ENCODE data around the gene HBG2.

Gene HBG2

GRCh38 chr11:5226732-5227310, 27.8 kb downstream of the HBG2 start, which contains the start of gene HBB:
TSS of gene HBB (minus strand) at chr11:5227071. CDS start at chr11:5227021, 50 bp downstream.
- H3K9me3 ChIP-seq: no peaks in the 10 kb centered on the region
- TF ChIP-seq CTCF (IDR thresholded peaks at IDR 0.05; ENCODE audit: low read depth, low read length): no peak
- H3K4me1 ChIP-seq: no peaks in the 10 kb centered on the region
- no peak for DNase-seq
- no peaks in the 10 kb centered on the region for H3K36me3 ChIP-seq
- H3K27me3 ChIP-seq: no peaks in the 10 kb centered on the region
- H3K4me3 ChIP-seq (ENCODE audit: low read depth, low read length): no peak within 1 kb of the TSS

GRCh38 chr11:5225480-5225871, 29.1 kb downstream of the HBG2 start:
- H3K36me3 ChIP-seq: no peaks in the 10 kb centered on the region

GRCh38 chr11:5224538-5225479, 29.8 kb downstream of the HBG2 start:
- no peaks in the 10 kb centered on the region for H3K9me3 ChIP-seq
- H3K27me3 ChIP-seq: no peaks in the 10 kb centered on the region
- DNase-seq: no peak
- TF ChIP-seq CTCF (IDR thresholded peaks at IDR 0.05; ENCODE audit: low read depth, low read length): no peak
- H3K36me3 ChIP-seq: no peaks in the 10 kb centered on the region
- H3K4me3 ChIP-seq (ENCODE audit: low read depth, low read length): no peak overlapping the region
- H3K4me1 ChIP-seq: no peaks in the 10 kb centered on the region

More at GRCh38 chr11:5225480-5225871, 29.1 kb downstream of the HBG2 start:
- TF ChIP-seq CTCF (IDR thresholded peaks at IDR 0.05; ENCODE audit: low read depth, low read length): no peak
- no peak overlapping the region for H3K4me3 ChIP-seq (ENCODE audit: low read depth, low read length)
- no peaks in the 10 kb centered on the region for H3K4me1 ChIP-seq
- H3K27me3 ChIP-seq: no peaks in the 10 kb centered on the region
- DNase-seq: no peak
- no peaks in the 10 kb centered on the region for H3K9me3 ChIP-seq

- H3K27me3 ChIP-seq: no peaks in the 10 kb centered on the region
- no peak for DNase-seq
- no peaks in the 10 kb centered on the region for H3K36me3 ChIP-seq
- H3K4me1 ChIP-seq: no peaks in the 10 kb centered on the region
- H3K9me3 ChIP-seq: no peaks in the 10 kb centered on the region
- H3K4me3 ChIP-seq (ENCODE audit: low read depth, low read length): no peak overlapping the region
- no peak for TF ChIP-seq CTCF (IDR thresholded peaks at IDR 0.05; ENCODE audit: low read depth, low read length)
Observed at GRCh38 chr11:5223686-5224085, 30.9 kb downstream of the HBG2 start.

- Histone ChIP-seq H3K4me3 (ENCODE audit: low read depth, low read length) (no peak overlapping the region), H3K36me3 (no peaks in the 10 kb centered on the region), H3K4me1 (no peaks in the 10 kb centered on the region), H3K27me3 (no peaks in the 10 kb centered on the region), H3K9me3 (no peaks in the 10 kb centered on the region)
- DNase-seq: no peak
- TF ChIP-seq CTCF (IDR thresholded peaks at IDR 0.05; ENCODE audit: low read depth, low read length): no peak
Observed at GRCh38 chr11:5223146-5223545, 31.4 kb downstream of the HBG2 start.
